ENCODE data around the gene SOBP. TPM values are rescaled to one million over a fixed set of nuclear protein-coding genes. Genes with fewer than 3 reads are reported as not detected.

Gene SOBP
- total RNA-seq, 1 experiment from 2014 or later: 1.7 TPM

GRCh38 chr6:107630348-107630977 lies 140.5 kb downstream of the SOBP start:
- no peak for DNase-seq
- H3K4me3 Mint-ChIP-seq (ENCODE audit: low read depth, unreplicated experiment): no peak overlapping the region
- H3K27ac Mint-ChIP-seq (ENCODE audit: unreplicated experiment): no peak overlapping the region
- CTCF ChIA-PET: no interaction called here
- intact Hi-C loops (cut with micrococcal nuclease; ENCODE audit: unreplicated experiment): no loop called here
- no peaks in the 10 kb centered on the region for H3K36me3 Mint-ChIP-seq (ENCODE audit: insufficient read depth, unreplicated experiment)
- no peaks in the 10 kb centered on the region for H3K27me3 Mint-ChIP-seq (ENCODE audit: unreplicated experiment)
- H3K4me1 Mint-ChIP-seq (ENCODE audit: low read depth, unreplicated experiment): peaks cover under 1% of the 10 kb centered on the region
- no TSS peak for BruUV-seq (replicated peaks)
- H3K9me3 Mint-ChIP-seq (ENCODE audit: low read depth, unreplicated experiment): no peaks in the 10 kb centered on the region
- TF ChIP-seq CTCF (IDR thresholded peaks at IDR 0.05; ENCODE audit: unreplicated experiment): no peak

- Mint-ChIP-seq H3K4me1 (ENCODE audit: low read depth, unreplicated experiment) (no peaks in the 10 kb centered on the region), H3K9me3 (ENCODE audit: low read depth, unreplicated experiment) (no peaks in the 10 kb centered on the region), H3K27me3 (ENCODE audit: unreplicated experiment) (no peaks in the 10 kb centered on the region), H3K36me3 (ENCODE audit: insufficient read depth, unreplicated experiment) (no peaks in the 10 kb centered on the region), H3K4me3 (ENCODE audit: low read depth, unreplicated experiment) (no peak overlapping the region), H3K27ac (ENCODE audit: unreplicated experiment) (no peak overlapping the region)
- no peak for DNase-seq
- TF ChIP-seq CTCF (IDR thresholded peaks at IDR 0.05; ENCODE audit: unreplicated experiment): no peak
- intact Hi-C loops (cut with micrococcal nuclease; ENCODE audit: unreplicated experiment): no loop called here
- no TSS peak for BruUV-seq (replicated peaks)
- CTCF ChIA-PET: interaction anchor here (0.6 kb wide), 3 partner anchors 127 to 628 kb away, joined by 3 to 7 read pairs (median 7); no protein-coding TSS in a partner anchor
Observed at GRCh38 chr6:107632381-107633136, 142.6 kb downstream of the SOBP start.

- H3K27ac Mint-ChIP-seq (ENCODE audit: unreplicated experiment): no peak overlapping the region
- no peaks in the 10 kb centered on the region for H3K9me3 Mint-ChIP-seq (ENCODE audit: low read depth, unreplicated experiment)
- H3K27me3 Mint-ChIP-seq (ENCODE audit: unreplicated experiment): no peaks in the 10 kb centered on the region
- no peak for DNase-seq
- intact Hi-C loops (cut with micrococcal nuclease; ENCODE audit: unreplicated experiment): no loop called here
- no peaks in the 10 kb centered on the region for H3K4me1 Mint-ChIP-seq (ENCODE audit: low read depth, unreplicated experiment)
- TF ChIP-seq CTCF (IDR thresholded peaks at IDR 0.05; ENCODE audit: unreplicated experiment): no peak
- CTCF ChIA-PET: no interaction called here
- no TSS peak for BruUV-seq (replicated peaks)
- H3K4me3 Mint-ChIP-seq (ENCODE audit: low read depth, unreplicated experiment): no peak overlapping the region
- H3K36me3 Mint-ChIP-seq (ENCODE audit: insufficient read depth, unreplicated experiment): no peaks in the 10 kb centered on the region
Observed at GRCh38 chr6:107633680-107634323, 143.9 kb downstream of the SOBP start.

- CTCF ChIA-PET: no interaction called here
- Mint-ChIP-seq H3K9me3 (ENCODE audit: low read depth, unreplicated experiment) (no peaks in the 10 kb centered on the region), H3K4me3 (ENCODE audit: low read depth, unreplicated experiment) (no peak overlapping the region), H3K27ac (ENCODE audit: unreplicated experiment) (no peak overlapping the region), H3K27me3 (ENCODE audit: unreplicated experiment) (no peaks in the 10 kb centered on the region), H3K4me1 (ENCODE audit: low read depth, unreplicated experiment) (no peaks in the 10 kb centered on the region), H3K36me3 (ENCODE audit: insufficient read depth, unreplicated experiment) (no peaks in the 10 kb centered on the region)
- no peak for DNase-seq
- no TSS peak for BruUV-seq (replicated peaks)
- no peak for TF ChIP-seq CTCF (IDR thresholded peaks at IDR 0.05; ENCODE audit: unreplicated experiment)
- intact Hi-C loops (cut with micrococcal nuclease; ENCODE audit: unreplicated experiment): no loop called here
Observed at GRCh38 chr6:107634324-107635056, 144.6 kb downstream of the SOBP start.

All from Calu3 (cell line).